T-helper 17 cell (primary cell): ENCODE measurements around the gene PATE3. TPM values are rescaled to one million over a fixed set of nuclear protein-coding genes. Genes with fewer than 3 reads are reported as not detected.

ENCODE experiments used
- ATAC-seq: fragments of 150-1000 bp; cut with Tn5 transposase; 2 replicates; pipeline ENCODE4 v1.10.0; 2021; ENCODE audit warnings: mild to moderate bottlenecking, moderate library complexity
- DNase-seq, 3 donors: peaks; one replicate each; pipeline versions ENCODE4 v3.0.0 to v3.0.0-alpha.2; 2020 to 2021
- H3K9me3 ChIP-seq: one replicate; pipeline ENCODE4 v1.7.0; 2013; ENCODE audit warnings: low read length, mild to moderate bottlenecking; ENCODE audit not compliant: control insufficient read depth, poor library complexity, severe bottlenecking
- H3K27ac Mint-ChIP-seq: one replicate; pipeline ENCODE4 v1.8.0; 2022; ENCODE audit warnings: mild to moderate bottlenecking, moderate library complexity, mixed read lengths
- H3K27me3 Mint-ChIP-seq: one replicate; pipeline ENCODE4 v1.8.0; 2022; ENCODE audit warnings: mixed read lengths
- H3K36me3 Mint-ChIP-seq: one replicate; pipeline ENCODE4 v1.8.0; 2022; ENCODE audit warnings: low read depth, mixed read lengths
- H3K4me1 Mint-ChIP-seq: one replicate; pipeline ENCODE4 v1.8.0; 2022; ENCODE audit warnings: mild to moderate bottlenecking, mixed read lengths
- H3K4me3 Mint-ChIP-seq: one replicate; pipeline ENCODE4 v1.8.0; 2022; ENCODE audit warnings: mild to moderate bottlenecking, moderate library complexity, mixed read lengths
- total RNA-seq, 4 donors: library from RNA in 2 of 4; stranded (reverse) in 2 of 4; gene quantifications; one replicate each; pipeline ENCODE4 v1.2.3 and lab custom pipeline; 2022 to 2026

The PATE3 gene
- total RNA-seq, 2 donors from 2014 or later = not detected

GRCh38 chr11:125778728-125779127 lies 9.2 kb upstream of the PATE3 start, which contains the start of gene PATE2:
Gene PATE2, minus strand, starts transcription at chr11:125778828. Its CDS starts 55 bp downstream, at chr11:125778773.
- H3K27ac Mint-ChIP-seq = peak within 1 kb of the TSS; percentile 2
- ATAC-seq (no peak), DNase-seq (no peak)
- no peaks in the 10 kb centered on the region for H3K9me3 ChIP-seq
- H3K4me3 Mint-ChIP-seq = no peak within 1 kb of the TSS
- H3K4me1 Mint-ChIP-seq = peaks cover 7% of the 10 kb centered on the region
- no peaks in the 10 kb centered on the region for H3K27me3 Mint-ChIP-seq
- H3K36me3 Mint-ChIP-seq = peaks cover 4% of the 10 kb centered on the region

GRCh38 chr11:125784678-125785077 lies 3.2 kb upstream of the PATE3 start:
- Mint-ChIP-seq H3K4me1 (peaks cover 8% of the 10 kb centered on the region), H3K27ac (no peak overlapping the region), H3K36me3 (no peaks in the 10 kb centered on the region), H3K27me3 (no peaks in the 10 kb centered on the region), H3K4me3 (no peak overlapping the region)
- H3K9me3 ChIP-seq = no peaks in the 10 kb centered on the region
- ATAC-seq = peak; percentile 44
- DNase-seq = no peak

GRCh38 chr11:125790825-125791224 lies 2.9 kb downstream of the PATE3 start:
- peaks cover 3% of the 10 kb centered on the region for H3K9me3 ChIP-seq
- no peaks in the 10 kb centered on the region for H3K27me3 Mint-ChIP-seq
- no peak for ATAC-seq
- H3K4me3 Mint-ChIP-seq = no peak overlapping the region
- H3K4me1 Mint-ChIP-seq = peaks cover 3% of the 10 kb centered on the region
- no peak overlapping the region for H3K27ac Mint-ChIP-seq
- no peaks in the 10 kb centered on the region for H3K36me3 Mint-ChIP-seq
- DNase-seq = no peak

GRCh38 chr11:125797641-125798040 lies 9.7 kb downstream of the PATE3 start:
- Mint-ChIP-seq H3K4me1 (no peaks in the 10 kb centered on the region), H3K36me3 (peaks cover 2% of the 10 kb centered on the region), H3K27ac (no peak overlapping the region), H3K27me3 (no peaks in the 10 kb centered on the region), H3K4me3 (no peak overlapping the region)
- no peak for ATAC-seq
- peaks cover 2% of the 10 kb centered on the region for H3K9me3 ChIP-seq
- DNase-seq = no peak

GRCh38 chr11:125799808-125800207 lies 11.9 kb downstream of the PATE3 start:
- H3K9me3 ChIP-seq = peaks cover 2% of the 10 kb centered on the region
- ATAC-seq = no peak
- H3K27ac Mint-ChIP-seq = no peak overlapping the region
- H3K27me3 Mint-ChIP-seq = no peaks in the 10 kb centered on the region
- no peak overlapping the region for H3K4me3 Mint-ChIP-seq
- no peaks in the 10 kb centered on the region for H3K4me1 Mint-ChIP-seq
- no peak for DNase-seq
- H3K36me3 Mint-ChIP-seq = peaks cover 2% of the 10 kb centered on the region

- H3K36me3 Mint-ChIP-seq = peaks cover 2% of the 10 kb centered on the region
- peaks cover 2% of the 10 kb centered on the region for H3K9me3 ChIP-seq
- H3K27ac Mint-ChIP-seq = no peak overlapping the region
- H3K4me1 Mint-ChIP-seq = no peaks in the 10 kb centered on the region
- H3K4me3 Mint-ChIP-seq = no peak overlapping the region
- DNase-seq (no peak), ATAC-seq (no peak)
- H3K27me3 Mint-ChIP-seq = no peaks in the 10 kb centered on the region
Observed at GRCh38 chr11:125802387-125802786, 14.5 kb downstream of the PATE3 start.

GRCh38 chr11:125807909-125808308 lies 20.0 kb downstream of the PATE3 start:
- no peaks in the 10 kb centered on the region for H3K36me3 Mint-ChIP-seq
- no peaks in the 10 kb centered on the region for H3K4me1 Mint-ChIP-seq

GRCh38 chr11:125833016-125833415 lies 45.1 kb downstream of the PATE3 start, which contains the start of gene PATE4:
Gene PATE4, plus strand, starts transcription at chr11:125833316. Its CDS starts 44 bp downstream, at chr11:125833360.
- H3K9me3 ChIP-seq = no peaks in the 10 kb centered on the region
- DNase-seq (no peak), ATAC-seq (no peak)
- H3K27me3 Mint-ChIP-seq = peaks cover 19% of the 10 kb centered on the region
- no peak within 1 kb of the TSS for H3K4me3 Mint-ChIP-seq
- no peaks in the 10 kb centered on the region for H3K36me3 Mint-ChIP-seq
- no peak within 1 kb of the TSS for H3K27ac Mint-ChIP-seq
- no peaks in the 10 kb centered on the region for H3K4me1 Mint-ChIP-seq

More at GRCh38 chr11:125807909-125808308, 20.0 kb downstream of the PATE3 start:
- H3K4me3 Mint-ChIP-seq = no peak overlapping the region
- ATAC-seq (no peak), DNase-seq (no peak)
- H3K27me3 Mint-ChIP-seq = no peaks in the 10 kb centered on the region
- peaks cover 3% of the 10 kb centered on the region for H3K9me3 ChIP-seq
- H3K27ac Mint-ChIP-seq = no peak overlapping the region

GRCh38 chr11:125835748-125836147 lies 47.8 kb downstream of the PATE3 start:
- no peak overlapping the region for H3K4me3 Mint-ChIP-seq

More at GRCh38 chr11:125835748-125836147, 47.8 kb downstream of the PATE3 start:
- H3K9me3 ChIP-seq = no peaks in the 10 kb centered on the region
- no peak overlapping the region for H3K27ac Mint-ChIP-seq
- ATAC-seq (no peak), DNase-seq (no peak)
- no peaks in the 10 kb centered on the region for H3K4me1 Mint-ChIP-seq
- no peaks in the 10 kb centered on the region for H3K36me3 Mint-ChIP-seq
- H3K27me3 Mint-ChIP-seq = peaks cover 34% of the 10 kb centered on the region

Other genes with a start within 250 kb of the PATE3 start
- gene EI24, start 218.7 kb upstream of the PATE3 start, total RNA-seq = 10 to 100 TPM; 19.4 to 21.9 TPM
- gene STT3A, start 195.3 kb upstream of the PATE3 start, total RNA-seq = 10 to 100 TPM; 54.8 to 61.4 TPM
- 10 to 100 TPM in 1 of 2 donors, 1 to 10 TPM in 1; 7.9 to 16.0 TPM for gene CHEK1, start 163.0 kb upstream of the PATE3 start, total RNA-seq
- not detected for gene ACRV1, start 107.3 kb upstream of the PATE3 start, total RNA-seq
- not detected for gene PATE1, start 41.8 kb upstream of the PATE3 start, total RNA-seq
- gene PATE2, start 9.3 kb upstream of the PATE3 start, total RNA-seq = not detected
- not detected for gene PATE4, start 45.2 kb downstream of the PATE3 start, total RNA-seq
- gene HYLS1, start 99.5 kb downstream of the PATE3 start, total RNA-seq = 1 to 10 TPM; 3.3 to 3.9 TPM
- 1 to 10 TPM; 3.5 to 4.1 TPM for gene PUS3, start 115.1 kb downstream of the PATE3 start, total RNA-seq
- gene DDX25, start 116.4 kb downstream of the PATE3 start, total RNA-seq = not detected
- gene VSIG10L2, start 157.9 kb downstream of the PATE3 start, total RNA-seq = not detected